ENCODE results near the gene CAPRIN2. TPM values are rescaled to one million over a fixed set of nuclear protein-coding genes. Genes with fewer than 3 reads are reported as not detected.

The CAPRIN2 gene
- polyA plus RNA-seq, 1 experiment, result 7.8 TPM

- ChIA-PET POLR2A (interaction anchor here (0.6 kb wide), 1 partner anchor 220 kb away, joined by 3 read pairs; no protein-coding TSS in a partner anchor), CTCF (interaction anchor here (0.6 kb wide), 1 partner anchor 277 kb away, joined by 3 read pairs; no protein-coding TSS in a partner anchor)
- TF ChIP-seq, protein P1, sequence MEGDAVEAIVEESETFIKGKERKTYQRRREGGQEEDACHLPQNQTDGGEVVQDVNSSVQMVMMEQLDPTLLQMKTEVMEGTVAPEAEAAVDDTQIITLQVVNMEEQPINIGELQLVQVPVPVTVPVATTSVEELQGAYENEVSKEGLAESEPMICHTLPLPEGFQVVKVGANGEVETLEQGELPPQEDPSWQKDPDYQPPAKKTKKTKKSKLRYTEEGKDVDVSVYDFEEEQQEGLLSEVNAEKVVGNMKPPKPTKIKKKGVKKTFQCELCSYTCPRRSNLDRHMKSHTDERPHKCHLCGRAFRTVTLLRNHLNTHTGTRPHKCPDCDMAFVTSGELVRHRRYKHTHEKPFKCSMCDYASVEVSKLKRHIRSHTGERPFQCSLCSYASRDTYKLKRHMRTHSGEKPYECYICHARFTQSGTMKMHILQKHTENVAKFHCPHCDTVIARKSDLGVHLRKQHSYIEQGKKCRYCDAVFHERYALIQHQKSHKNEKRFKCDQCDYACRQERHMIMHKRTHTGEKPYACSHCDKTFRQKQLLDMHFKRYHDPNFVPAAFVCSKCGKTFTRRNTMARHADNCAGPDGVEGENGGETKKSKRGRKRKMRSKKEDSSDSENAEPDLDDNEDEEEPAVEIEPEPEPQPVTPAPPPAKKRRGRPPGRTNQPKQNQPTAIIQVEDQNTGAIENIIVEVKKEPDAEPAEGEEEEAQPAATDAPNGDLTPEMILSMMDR (IDR thresholded peaks at IDR 0.05; ENCODE audit: insufficient read depth, low read depth, low read length), result no peak
- Histone ChIP-seq H3K4me3 (ENCODE audit: low read depth, low read length) (peak overlapping the region; percentile 60), H3K36me3 (ENCODE audit: control insufficient read depth, insufficient read depth, low read length) (no peaks in the 10 kb centered on the region), H3K27me3 (ENCODE audit: control insufficient read depth, insufficient read depth, low read length) (no peaks in the 10 kb centered on the region)
- DNase-seq (ENCODE audit: low read depth), result no peak
Observed at GRCh38 chr12:30755395-30755762, 628 bp upstream of the CAPRIN2 start.

GRCh38 chr12:30754383-30754749 is 385 bp downstream of the CAPRIN2 start:
- Histone ChIP-seq H3K27me3 (ENCODE audit: control insufficient read depth, insufficient read depth, low read length) (no peaks in the 10 kb centered on the region), H3K4me3 (ENCODE audit: low read depth, low read length) (peak overlapping the region; percentile 60), H3K36me3 (ENCODE audit: control insufficient read depth, insufficient read depth, low read length) (no peaks in the 10 kb centered on the region)
- TF ChIP-seq, protein P1 (IDR thresholded peaks at IDR 0.05; ENCODE audit: insufficient read depth, low read depth, low read length), result no peak
- DNase-seq (ENCODE audit: low read depth), result no peak
- POLR2A ChIA-PET, result interaction anchor here (0.7 to 0.8 kb wide), 2 partner anchors 59 to 297 kb away, joined by 3 read pairs; no protein-coding TSS in a partner anchor
- CTCF ChIA-PET, result no interaction called here

GRCh38 chr12:30753751-30754382 is 884 bp downstream of the CAPRIN2 start:
- Histone ChIP-seq H3K36me3 (ENCODE audit: control insufficient read depth, insufficient read depth, low read length) (no peaks in the 10 kb centered on the region), H3K27me3 (ENCODE audit: control insufficient read depth, insufficient read depth, low read length) (no peaks in the 10 kb centered on the region), H3K4me3 (ENCODE audit: low read depth, low read length) (peak overlapping the region; percentile 60)
- CTCF ChIA-PET, result interaction anchor here (1.2 kb wide), 1 partner anchor 10 kb away, joined by 7 read pairs; no protein-coding TSS in a partner anchor
- POLR2A ChIA-PET, result interaction anchor here (0.7 to 0.8 kb wide), 2 partner anchors 59 to 296 kb away, joined by 3 read pairs; no protein-coding TSS in a partner anchor
- TF ChIP-seq, protein P1 (IDR thresholded peaks at IDR 0.05; ENCODE audit: insufficient read depth, low read depth, low read length), result no peak
- DNase-seq (ENCODE audit: low read depth), result no peak

- no peak for DNase-seq (ENCODE audit: low read depth)
- Histone ChIP-seq H3K4me3 (ENCODE audit: low read depth, low read length) (peak overlapping the region; percentile 60; the same call in 1 of the 2 replicates), H3K27me3 (ENCODE audit: control insufficient read depth, insufficient read depth, low read length) (no peaks in the 10 kb centered on the region), H3K36me3 (ENCODE audit: control insufficient read depth, insufficient read depth, low read length) (no peaks in the 10 kb centered on the region)
- ChIA-PET POLR2A (interaction anchor here (0.8 kb wide), 1 partner anchor 58 kb away, joined by 3 read pairs; no protein-coding TSS in a partner anchor), CTCF (interaction anchor here (0.9 to 1.2 kb wide), 2 partner anchors 10 to 43 kb away, joined by 3 to 7 read pairs; no protein-coding TSS in a partner anchor)
- TF ChIP-seq, protein P1 (IDR thresholded peaks at IDR 0.05; ENCODE audit: insufficient read depth, low read depth, low read length), result peak; percentile 46
Observed at GRCh38 chr12:30753233-30753632, 1.5 kb downstream of the CAPRIN2 start.

GRCh38 chr12:30752255-30752654 is 2.5 kb downstream of the CAPRIN2 start:
- CTCF ChIA-PET, result interaction anchor here (0.9 to 1.2 kb wide), 2 partner anchors 9 to 44 kb away, joined by 3 to 7 read pairs; no protein-coding TSS in a partner anchor
- Histone ChIP-seq H3K4me3 (ENCODE audit: low read depth, low read length) (no peak overlapping the region), H3K36me3 (ENCODE audit: control insufficient read depth, insufficient read depth, low read length) (no peaks in the 10 kb centered on the region), H3K27me3 (ENCODE audit: control insufficient read depth, insufficient read depth, low read length) (no peaks in the 10 kb centered on the region)
- no peak for DNase-seq (ENCODE audit: low read depth)
- POLR2A ChIA-PET, result interaction anchor here (0.6 kb wide), 1 partner anchor 20 kb away, joined by 4 read pairs; no protein-coding TSS in a partner anchor
- TF ChIP-seq, protein P1 (IDR thresholded peaks at IDR 0.05; ENCODE audit: insufficient read depth, low read depth, low read length), result no peak
